DOHH2 (cell line): Measurements from ENCODE around the gene HAND2.

Experiments
- CTCF ChIP-seq: fragments of 200-600 bp; sonication (generic); IDR thresholded peaks from one replicate; pipeline ENCODE4 v1.5.1; 2014; ENCODE audit warnings: antibody characterized with exemption, mild to moderate bottlenecking, low read depth, low read length; ENCODE audit not compliant: poor library complexity, severe bottlenecking
- EZH2phosphoT487 ChIP-seq: fragments of 200-600 bp; sonication (generic); IDR thresholded peaks from 2 replicates; pipeline ENCODE4 v1.6.1; 2017; ENCODE audit warnings: borderline replicate concordance, mild to moderate bottlenecking, antibody characterized with exemption, low read length, moderate library complexity, mixed read lengths

- TF ChIP-seq CTCF (no peak), EZH2phosphoT487 (no peak)
Measured at GRCh38 chr4:173573725-173574124, 43.7 kb upstream of the HAND2 start.
